ENCODE measurements around the gene THEMIS2.

GRCh38 chr1:27906759-27907158 lies 34.4 kb downstream of the THEMIS2 start:
- TF ChIP-seq CTCF (conservative IDR thresholded peaks at IDR 0.05; ENCODE audit: low read depth, low read length) (no peak), EZH2 (IDR thresholded peaks at IDR 0.05; ENCODE audit: borderline replicate concordance, low read depth, low read length, poor library complexity, severe bottlenecking) (no peak)
